ENCODE measurements around the gene ALDH3B1.

GRCh38 chr11:68002575-68002937, 7.6 kb upstream of the ALDH3B1 start:
- no peak for TF ChIP-seq CTCF (IDR thresholded peaks at IDR 0.05; ENCODE audit: low read depth, low read length, missing input control)
- TF ChIP-seq GABPA (IDR thresholded peaks at IDR 0.05 in 1 of 2, conservative IDR thresholded peaks at IDR 0.05 in 1 of 2): no peak
- TF ChIP-seq ATF3 (IDR thresholded peaks at IDR 0.05): no peak
